Epithelial cell of umbilical artery (primary cell): Measurements from ENCODE around the gene UBE2D1. TPM values are rescaled to one million over a fixed set of nuclear protein-coding genes. Genes with fewer than 3 reads are reported as not detected.

Experiments used
- total RNA-seq: library from RNA; depleted of rRNA; stranded (reverse); fragments of >200 nt; gene quantifications from 2 replicates; pipeline ENCODE4 v1.2.3, GENCODE V29; 2014

UBE2D1 gene
- total RNA-seq = 11.7 and 17.3 TPM in 2 replicates

DNA sequence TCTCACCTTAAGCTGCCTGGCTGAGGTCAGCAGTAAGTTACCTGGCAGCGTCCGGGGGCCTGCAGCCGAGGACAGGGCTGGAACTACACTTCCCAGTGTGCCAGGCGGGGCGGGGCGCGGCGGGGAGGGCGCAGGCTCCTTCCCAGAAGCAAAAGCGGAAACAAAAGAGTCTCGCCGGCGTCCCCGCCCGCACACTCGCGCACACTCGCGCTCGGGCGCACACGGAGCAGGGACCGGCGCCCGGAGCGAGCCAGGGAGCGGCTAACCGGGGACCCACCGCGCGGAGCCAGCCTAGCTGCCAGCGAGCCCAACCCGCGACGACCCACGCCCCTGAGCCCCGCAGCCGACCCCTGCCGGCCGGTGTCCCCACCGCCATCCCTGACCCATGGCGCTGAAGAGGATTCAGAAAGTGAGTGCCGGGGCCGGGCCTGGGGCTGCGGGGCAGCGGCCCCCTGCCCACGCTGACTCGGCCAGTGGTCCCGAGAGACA, at the start of gene UBE2D1:
Gene UBE2D1 (plus strand): TSS at position 190 of the 489 bp plus-strand sequence. CDS start 196 bp downstream, at position 386.

DNA sequence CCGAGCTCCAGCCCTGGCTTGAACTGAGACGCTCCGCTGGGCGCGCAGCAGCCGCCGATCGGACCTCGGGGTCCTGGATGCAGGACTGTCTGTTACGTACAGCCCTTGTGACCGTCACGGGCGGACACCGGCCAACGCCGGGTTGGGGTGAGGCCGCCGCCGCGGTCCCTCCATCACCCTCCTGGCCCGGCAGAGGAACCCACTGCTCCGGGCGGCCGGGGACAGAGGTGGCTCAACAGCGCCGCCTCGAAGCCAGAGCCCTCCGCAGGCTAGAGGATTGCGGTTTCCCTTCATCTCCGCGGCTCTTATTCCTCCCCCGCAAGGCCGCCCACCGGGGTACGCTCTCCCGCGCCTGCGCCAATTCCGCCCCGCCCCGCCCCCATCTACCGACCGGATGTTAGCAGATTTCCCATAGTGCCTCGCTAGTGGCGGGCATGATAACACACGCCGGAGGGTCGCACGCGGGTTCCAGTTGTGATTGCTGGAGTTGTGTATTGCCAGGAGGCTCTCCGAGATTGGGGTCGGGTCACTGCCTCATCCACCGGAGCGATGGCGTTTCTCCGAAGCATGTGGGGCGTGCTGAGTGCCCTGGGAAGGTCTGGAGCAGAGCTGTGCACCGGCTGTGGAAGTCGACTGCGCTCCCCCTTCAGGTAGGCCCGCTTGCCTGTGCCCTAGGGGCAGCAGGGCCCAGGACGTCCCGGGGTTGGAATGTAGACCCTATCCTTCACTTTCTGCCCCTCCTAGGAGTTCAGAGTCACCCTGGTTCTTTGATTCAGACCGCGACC, 50.4 kb downstream of the UBE2D1 start, which contains the start of gene TFAM:
Gene TFAM (plus strand): TSS at position 412 of the 785 bp plus-strand sequence. CDS start 138 bp downstream, at position 550.

Other genes starting within 250 kb of the UBE2D1 start
- gene IPMK, start 67.1 kb upstream of the UBE2D1 start, total RNA-seq = 7.1 and 7.9 TPM in 2 replicates
- gene CISD1, start 65.8 kb upstream of the UBE2D1 start, total RNA-seq = 49.4 and 64.6 TPM in 2 replicates
- 47.1 and 49.1 TPM in 2 replicates for gene TFAM, start 50.4 kb downstream of the UBE2D1 start, total RNA-seq
- 1.1 and 1.3 TPM in 2 replicates for gene BICC1, start 177.9 kb downstream of the UBE2D1 start, total RNA-seq